ENCODE measurements around the gene EPHB2. TPM values are rescaled to one million over a fixed set of nuclear protein-coding genes. Genes with fewer than 3 reads are reported as not detected.

The EPHB2 gene
- total and polyA plus RNA-seq, 2 of the 8 experiments (the other 6 are each of a cell fraction or from before 2014, with no cell fraction given) = 15.8 to 17.2 TPM

DNA sequence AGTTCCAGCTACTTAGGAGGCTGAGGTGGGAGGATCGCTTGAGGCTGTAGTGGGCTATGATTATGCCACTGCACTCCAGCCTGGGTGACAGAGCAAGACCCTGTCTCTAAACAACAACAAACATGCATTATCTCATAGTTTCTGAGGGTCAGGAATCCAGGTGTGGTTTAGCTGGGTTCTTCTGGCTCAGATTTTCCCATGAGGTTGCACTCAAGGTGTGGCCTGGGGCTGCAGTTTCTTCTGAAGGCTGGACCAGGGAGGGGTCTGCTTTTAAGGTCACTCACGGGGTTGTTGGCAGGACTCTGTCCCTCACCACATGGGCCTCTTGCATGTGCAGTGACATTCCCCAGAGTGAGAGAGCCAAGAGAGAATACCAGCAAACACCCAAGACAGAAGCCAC is 77.0 kb downstream of the EPHB2 start:
- CTCF ChIA-PET (ENCODE audit: partially characterized antibody) = interaction anchor here (1.0 to 2.1 kb wide), 4 partner anchors 11 to 74 kb away, joined by 4 to 9 read pairs (median 6); no protein-coding TSS in a partner anchor

More for the DNA sequence above, 77.0 kb downstream of the EPHB2 start:
- no peaks in the 10 kb centered on the region for H3K36me3 ChIP-seq (ENCODE audit: control insufficient read depth in 2 of 4, insufficient read depth in 4 of 4, low read length in 3 of 4)
- H2AFZ ChIP-seq (ENCODE audit: low read length) = no peak overlapping the region
- no peak overlapping the region for H2BK5ac ChIP-seq (ENCODE audit: low read depth, low read length)
- H3K27me3 ChIP-seq (replicated peaks in 1 of 4; ENCODE audit: control insufficient read depth in 3 of 4, extremely low read depth in 1 of 4, insufficient read depth in 3 of 4, low read length in 3 of 4) = no peaks in the 10 kb centered on the region
- H3K4ac ChIP-seq (replicated peaks; ENCODE audit: insufficient read length, low read depth, low read length) = no peak overlapping the region
- no peak overlapping the region for H3K18ac ChIP-seq (ENCODE audit: extremely low read depth, low read length)
- 100% methylated on average over 2 of the region's 2 CpGs; no CpG with 5 or more reads in 1 of the 2 experiments for WGBS, 2 experiments (ENCODE audit: extremely low coverage in 1 of 2, insufficient coverage in 1 of 2, insufficient read length in 1 of 2, insufficient replicate concordance in 2 of 2, low coverage in 1 of 2, low lambda C conversion rate in 2 of 2, missing lambda C conversion rate in 1 of 2)
- no peaks in the 10 kb centered on the region for H3K9me3 ChIP-seq (ENCODE audit: insufficient read depth in 2 of 2, low read depth in 1 of 2, low read length in 1 of 2)
- H2BK20ac ChIP-seq (ENCODE audit: low read length) = no peak overlapping the region
- no peak overlapping the region for H3K56ac ChIP-seq (replicated peaks; ENCODE audit: insufficient read length, low read depth, low read length)
- H3K9ac ChIP-seq (replicated peaks in 1 of 4; ENCODE audit: extremely low read depth in 1 of 4, low read depth in 3 of 4, low read length in 3 of 4) = no peak overlapping the region
- no peaks in the 10 kb centered on the region for H3K79me2 ChIP-seq (ENCODE audit: control insufficient read depth in 1 of 2, insufficient read depth in 2 of 2, low read length in 2 of 2)
- no peak overlapping the region for H3K4me3 ChIP-seq (ENCODE audit: extremely low read depth in 1 of 4, insufficient read depth in 2 of 4, low read depth in 3 of 4, low read length in 4 of 4)
- DNase-seq (ENCODE audit: low read depth in 1 of 2, low spot score in 2 of 2) = no peak
- no peak overlapping the region for H3K23ac ChIP-seq (ENCODE audit: insufficient read length)
- FAIRE-seq = no peak
- no peak overlapping the region for H4K91ac ChIP-seq (replicated peaks; ENCODE audit: insufficient read length, low read length)
- no peaks in the 10 kb centered on the region; the same call in 1 of the 2 replicates for H3K23me2 ChIP-seq (ENCODE audit: low read depth, low read length)
- peaks cover 0 to 11% (median 3%) of the 10 kb centered on the region in 4 experiments; a peak in 5 of 7 replicates for H3K4me1 ChIP-seq (replicated peaks in 1 of 4; ENCODE audit: control insufficient read depth in 3 of 4, insufficient read depth in 4 of 4, low read length in 3 of 4)
- no peak overlapping the region for H2BK12ac ChIP-seq (ENCODE audit: low read depth, low read length)
- H3K79me1 ChIP-seq (ENCODE audit: low read depth, low read length) = no peaks in the 10 kb centered on the region
- H2BK120ac ChIP-seq (replicated peaks; ENCODE audit: low read depth, low read length) = no peak overlapping the region
- no peak overlapping the region for H3K14ac ChIP-seq (ENCODE audit: insufficient read length)
- H4K20me1 ChIP-seq (replicated peaks in 1 of 2; ENCODE audit: control insufficient read depth in 1 of 2, insufficient read depth in 2 of 2, low read length in 2 of 2) = no peaks in the 10 kb centered on the region
- no peak overlapping the region for H4K8ac ChIP-seq (ENCODE audit: extremely low read depth, insufficient read depth, low read length)
- H2BK15ac ChIP-seq (ENCODE audit: low read length) = no peak overlapping the region
- H3K27ac ChIP-seq (ENCODE audit: low read depth, low read length) = no peak overlapping the region
- no peak overlapping the region for H2AK5ac ChIP-seq (ENCODE audit: low read depth, low read length)
- no peak overlapping the region for H3K4me2 ChIP-seq (ENCODE audit: insufficient read depth in 1 of 2, low read depth in 2 of 2, low read length in 2 of 2)
- H4K5ac ChIP-seq (ENCODE audit: insufficient read length, low read depth, low read length) = no peak overlapping the region
- TF ChIP-seq ZNF274 (IDR thresholded peaks at IDR 0.05; ENCODE audit: borderline replicate concordance, extremely low read depth, low read length) (no peak), TBP (IDR thresholded peaks at IDR 0.05; ENCODE audit: low read depth, low read length) (no peak), HDAC6 (IDR thresholded peaks at IDR 0.05; ENCODE audit: low read depth, low read length) (no peak), BRCA1 (IDR thresholded peaks at IDR 0.05; ENCODE audit: low read depth, low read length) (no peak), PHF8 (conservative IDR thresholded peaks at IDR 0.05; ENCODE audit: low read depth, low read length) (no peak)
- POLR2A ChIA-PET (ENCODE audit: partially characterized antibody) = no interaction called here
